AG04450 (cell line): Measurements from ENCODE around the gene KIF12. TPM values are rescaled to one million over a fixed set of nuclear protein-coding genes. Genes with fewer than 3 reads are reported as not detected.

ENCODE experiments used
- CTCF ChIA-PET: fragments of 300-600, 350-600 bp; formaldehyde crosslinking; extraction: SDS; loops from one replicate; lab custom pipeline; 2022; ENCODE audit warnings: antibody characterized with exemption, inconsistent platforms; lab: Charles Lee
- POLR2A ChIA-PET: fragments of 350-600 bp; formaldehyde crosslinking; extraction: SDS; loops from one replicate; lab custom pipeline; 2021; ENCODE audit warnings: antibody characterized with exemption, inconsistent platforms; lab: Yijun Ruan, JAX
- DNase-seq: peaks from one replicate; pipeline ENCODE4 v3.0.0-alpha.2; 2011; ENCODE audit warnings: low read depth, low spot score
- H3K27ac ChIP-seq: one replicate; pipeline ENCODE4 v1.5.1; 2012; ENCODE audit warnings: low read depth, low read length, control low read depth
- H3K27me3 ChIP-seq: one replicate; pipeline ENCODE4 v1.6.0; 2012; ENCODE audit warnings: low read length; ENCODE audit not compliant: control insufficient read depth, insufficient read depth
- H3K4me3 ChIP-seq: 2 replicates; pipeline ENCODE4 v1.5.1; 2011; ENCODE audit warnings: mild to moderate bottlenecking, low read depth, low read length, control low read depth
- H3K9me3 ChIP-seq: 2 replicates; pipeline ENCODE4 v1.5.1; 2012; ENCODE audit warnings: low read length; ENCODE audit not compliant: control insufficient read depth, insufficient read depth
- CTCF ChIP-seq: IDR thresholded peaks from 2 replicates; pipeline ENCODE4 v1.5.1; 2011; ENCODE audit warnings: low read depth, low read length, control low read depth, inconsistent platforms
- polyA plus RNA-seq: library from polyadenylated mRNA; depleted of rRNA; stranded (reverse); fragments of >200 nt; gene quantifications from 2 replicates; pipeline ENCODE4 v1.2.3, GENCODE V29; 2011

The KIF12 gene
- polyA plus RNA-seq, 1 experiment: not detected

- POLR2A ChIA-PET: no interaction called here
- DNase-seq: no peak
- CTCF ChIA-PET: interaction anchor here (0.5 to 1.4 kb wide), 2 partner anchors 77 to 214 kb away, joined by 5 to 8 read pairs; no protein-coding TSS in a partner anchor
These were observed 21.8 kb downstream of the KIF12 start for GRCh38 chr9:114077162-114077837.

GRCh38 chr9:114076237-114077161, 22.6 kb downstream of the KIF12 start:
- no peak for DNase-seq
- Histone ChIP-seq H3K4me3 (no peak overlapping the region), H3K27me3 (peaks cover 33% of the 10 kb centered on the region), H3K27ac (no peak overlapping the region), H3K9me3 (peaks cover 1% of the 10 kb centered on the region; the same call in 1 of the 2 replicates)
- CTCF ChIA-PET: no interaction called here
- no peak for TF ChIP-seq CTCF
- POLR2A ChIA-PET: no interaction called here

More at GRCh38 chr9:114077162-114077837, 21.8 kb downstream of the KIF12 start:
- TF ChIP-seq CTCF: no peak
- H3K27me3 ChIP-seq: peaks cover 33% of the 10 kb centered on the region
- H3K27ac ChIP-seq: no peak overlapping the region
- H3K4me3 ChIP-seq: no peak overlapping the region
- H3K9me3 ChIP-seq: no peaks in the 10 kb centered on the region

- H3K9me3 ChIP-seq: peaks cover 6% of the 10 kb centered on the region; the same call in 1 of the 2 replicates
These were observed 23.5 kb downstream of the KIF12 start for GRCh38 chr9:114075602-114076001.

GRCh38 chr9:114072184-114073140, 26.6 kb downstream of the KIF12 start:
- DNase-seq: no peak
- ChIA-PET CTCF (interaction anchor here (1.0 to 1.4 kb wide), 2 partner anchors 10 to 33 kb away, joined by 3 to 9 read pairs; no protein-coding TSS in a partner anchor), POLR2A (no interaction called here)
- H3K4me3 ChIP-seq: no peak overlapping the region
- H3K27ac ChIP-seq: no peak overlapping the region
- H3K9me3 ChIP-seq: peaks cover 6% of the 10 kb centered on the region; the same call in 1 of the 2 replicates
- no peak for TF ChIP-seq CTCF
- peaks cover 36% of the 10 kb centered on the region for H3K27me3 ChIP-seq

More at GRCh38 chr9:114075602-114076001, 23.5 kb downstream of the KIF12 start:
- POLR2A ChIA-PET: no interaction called here
- TF ChIP-seq CTCF: no peak
- Histone ChIP-seq H3K27ac (no peak overlapping the region), H3K27me3 (peaks cover 33% of the 10 kb centered on the region), H3K4me3 (no peak overlapping the region)
- no peak for DNase-seq
- CTCF ChIA-PET: interaction anchor here (1.0 kb wide), 1 partner anchor 32 kb away, joined by 3 read pairs; no protein-coding TSS in a partner anchor
